Smooth muscle cell (in vitro differentiated cells): ENCODE measurements around the gene DGUOK. TPM values are rescaled to one million over a fixed set of nuclear protein-coding genes. Genes with fewer than 3 reads are reported as not detected.
"Not testable (repeated sequence)": the region's sequence is repeated elsewhere in the genome, so short reads cannot be mapped to it uniquely, and the experiment has no call there.

Source experiments
- DNase-seq: peaks from one replicate; lab custom pipeline; 2025; ENCODE audit not compliant: unreplicated experiment; lab: John Stamatoyannopoulos, UW
- H2AFZ ChIP-seq: fragments of 200-600 bp; sonication (generic); 2 replicates; pipeline ENCODE4 v1.6.0; 2016; ENCODE audit warnings: antibody characterized with exemption, low read depth, mild to moderate bottlenecking
- H3F3A ChIP-seq: fragments of 200-600 bp; sonication (generic); 2 replicates; pipeline ENCODE4 v1.6.0; 2017; ENCODE audit warnings: antibody characterized with exemption, low read depth
- H3K27ac ChIP-seq: fragments of 200-600 bp; sonication (generic); 2 replicates; pipeline ENCODE4 v1.5.1; 2016; ENCODE audit warnings: low read depth, mild to moderate bottlenecking
- H3K27me3 ChIP-seq: fragments of 200-600 bp; sonication (generic); 2 replicates; pipeline ENCODE4 v1.6.1; 2016; ENCODE audit warnings: low read depth, mild to moderate bottlenecking
- H3K36me3 ChIP-seq: fragments of 200-600 bp; sonication (generic); 2 replicates; pipeline ENCODE4 v1.5.1; 2016; ENCODE audit warnings: low read depth
- H3K4me1 ChIP-seq: fragments of 200-600 bp; sonication (generic); 2 replicates; pipeline ENCODE4 v1.5.1; 2016; ENCODE audit warnings: low read depth
- H3K4me2 ChIP-seq: fragments of 200-600 bp; sonication (generic); 2 replicates; pipeline ENCODE4 v1.6.0; 2016; ENCODE audit warnings: mild to moderate bottlenecking
- H3K4me3 ChIP-seq: fragments of 200-600 bp; sonication (generic); 2 replicates; pipeline ENCODE4 v1.5.1; 2016; ENCODE audit warnings: mild to moderate bottlenecking
- H3K79me2 ChIP-seq: fragments of 200-600 bp; sonication (generic); 2 replicates; pipeline ENCODE4 v1.6.0; 2016; ENCODE audit warnings: low read depth, mild to moderate bottlenecking
- H3K9ac ChIP-seq: fragments of 200-600 bp; sonication (generic); 2 replicates; pipeline ENCODE4 v1.6.0; 2016; ENCODE audit warnings: low read depth
- H3K9me3 ChIP-seq: fragments of 200-600 bp; sonication (generic); replicated peaks from 2 replicates; pipeline ENCODE4 v1.5.1; 2016; ENCODE audit warnings: low read depth
- H4K20me1 ChIP-seq: fragments of 200-600 bp; sonication (generic); 2 replicates; pipeline ENCODE4 v1.6.0; 2016; ENCODE audit warnings: low read depth
- WGBS: methylation state at CpG from one replicate; pipeline ENCODE4 v1.1.7; 2016; ENCODE audit warnings: low lambda C conversion rate; 5-methylcytosine and 5-hydroxymethylcytosine counted together
- polyA plus RNA-seq: library from polyadenylated mRNA; unstranded; fragments of >200 nt; fragmentation: Nextera tagmentation; extraction: Ambion mirVana; gene quantifications from 2 replicates; pipeline ENCODE4 v1.2.1, GENCODE V29; 2016
- total RNA-seq: library from RNA; depleted of rRNA; stranded (reverse); fragments of >200 nt; gene quantifications from 2 replicates; pipeline ENCODE4 v1.2.3, GENCODE V29; 2014
- TF ChIP-seq, protein P1 (sequence below): fragments of 200-600 bp; sonication (generic); IDR thresholded peaks from 2 replicates; pipeline ENCODE4 v1.5.1; 2017; ENCODE audit warnings: borderline replicate concordance, mild to moderate bottlenecking, antibody characterized with exemption; ENCODE audit not compliant: insufficient read depth, poor library complexity, severe bottlenecking

Gene DGUOK
- total and polyA plus RNA-seq, 2 experiments from 2014 or later, result 112 to 154 TPM

DNA sequence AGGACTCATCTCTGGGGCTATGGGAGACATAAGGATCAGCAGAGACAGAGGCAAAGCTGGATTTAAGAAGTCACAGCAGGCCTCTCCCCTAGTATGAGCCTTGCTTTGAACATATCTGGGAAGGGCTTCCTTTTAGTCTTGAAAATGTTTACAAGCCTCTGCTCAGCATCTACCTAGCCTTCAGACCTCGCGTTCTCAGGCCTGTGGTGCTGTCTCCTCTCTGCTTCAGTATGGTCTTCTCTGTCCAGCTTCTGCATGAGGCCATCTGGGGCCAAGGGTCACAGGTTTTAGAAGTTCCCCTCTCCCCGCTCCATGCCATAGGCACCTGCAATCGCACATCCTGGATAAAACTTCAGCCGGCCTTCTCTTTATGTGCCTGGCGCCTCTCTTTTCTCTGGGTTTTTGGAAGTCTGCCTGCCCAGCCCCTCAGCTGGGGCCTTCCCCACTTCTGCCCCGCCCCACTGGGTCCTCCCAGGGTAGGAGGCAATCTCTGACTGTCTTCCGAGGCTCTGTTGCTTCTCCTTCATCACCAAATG lies 26.8 kb upstream of the DGUOK start:
- WGBS, result 89% methylated on average over 8 of the region's 8 CpGs
- TF ChIP-seq, protein P1, sequence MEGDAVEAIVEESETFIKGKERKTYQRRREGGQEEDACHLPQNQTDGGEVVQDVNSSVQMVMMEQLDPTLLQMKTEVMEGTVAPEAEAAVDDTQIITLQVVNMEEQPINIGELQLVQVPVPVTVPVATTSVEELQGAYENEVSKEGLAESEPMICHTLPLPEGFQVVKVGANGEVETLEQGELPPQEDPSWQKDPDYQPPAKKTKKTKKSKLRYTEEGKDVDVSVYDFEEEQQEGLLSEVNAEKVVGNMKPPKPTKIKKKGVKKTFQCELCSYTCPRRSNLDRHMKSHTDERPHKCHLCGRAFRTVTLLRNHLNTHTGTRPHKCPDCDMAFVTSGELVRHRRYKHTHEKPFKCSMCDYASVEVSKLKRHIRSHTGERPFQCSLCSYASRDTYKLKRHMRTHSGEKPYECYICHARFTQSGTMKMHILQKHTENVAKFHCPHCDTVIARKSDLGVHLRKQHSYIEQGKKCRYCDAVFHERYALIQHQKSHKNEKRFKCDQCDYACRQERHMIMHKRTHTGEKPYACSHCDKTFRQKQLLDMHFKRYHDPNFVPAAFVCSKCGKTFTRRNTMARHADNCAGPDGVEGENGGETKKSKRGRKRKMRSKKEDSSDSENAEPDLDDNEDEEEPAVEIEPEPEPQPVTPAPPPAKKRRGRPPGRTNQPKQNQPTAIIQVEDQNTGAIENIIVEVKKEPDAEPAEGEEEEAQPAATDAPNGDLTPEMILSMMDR, result no peak
- Histone ChIP-seq H3K27ac (no peak overlapping the region), H3K4me3 (no peak overlapping the region), H4K20me1 (peaks cover 10% of the 10 kb centered on the region), H3K9ac (no peak overlapping the region), H3K4me1 (peaks cover 6% of the 10 kb centered on the region), H2AFZ (no peak overlapping the region), H3K27me3 (no peaks in the 10 kb centered on the region), H3K4me2 (no peak overlapping the region), H3F3A (no peaks in the 10 kb centered on the region), H3K9me3 (no peaks in the 10 kb centered on the region), H3K36me3 (no peaks in the 10 kb centered on the region), H3K79me2 (peaks cover 9% of the 10 kb centered on the region)
- DNase-seq, result no peak

DNA sequence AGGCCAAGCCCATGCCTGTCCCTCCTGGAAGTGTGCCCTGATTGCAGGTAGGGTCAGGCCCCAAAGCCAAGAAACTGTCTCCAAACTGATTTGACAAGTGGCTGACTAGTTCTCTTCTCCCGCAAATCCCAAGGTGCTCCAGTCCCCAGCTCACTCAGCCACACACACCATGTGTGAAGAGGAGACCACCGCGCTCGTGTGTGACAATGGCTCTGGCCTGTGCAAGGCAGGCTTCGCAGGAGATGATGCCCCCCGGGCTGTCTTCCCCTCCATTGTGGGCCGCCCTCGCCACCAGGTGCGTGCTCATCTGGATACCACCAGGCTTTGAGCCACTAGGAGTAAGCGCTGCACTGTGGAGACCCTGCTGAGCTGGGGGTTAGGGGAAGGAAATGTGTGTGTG lies 25.5 kb upstream of the DGUOK start:
- Histone ChIP-seq H2AFZ (no peak overlapping the region), H3K79me2 (peaks cover 9% of the 10 kb centered on the region), H3F3A (no peaks in the 10 kb centered on the region), H3K27ac (no peak overlapping the region), H4K20me1 (peaks cover 10% of the 10 kb centered on the region), H3K9ac (no peak overlapping the region), H3K4me1 (peaks cover 6% of the 10 kb centered on the region), H3K27me3 (no peaks in the 10 kb centered on the region), H3K9me3 (no peaks in the 10 kb centered on the region), H3K4me2 (no peak overlapping the region), H3K36me3 (no peaks in the 10 kb centered on the region), H3K4me3 (no peak overlapping the region)
- TF ChIP-seq, protein P1, result no peak
- DNase-seq, result no peak
- 96% methylated on average over 10 of the region's 10 CpGs for WGBS

DNA sequence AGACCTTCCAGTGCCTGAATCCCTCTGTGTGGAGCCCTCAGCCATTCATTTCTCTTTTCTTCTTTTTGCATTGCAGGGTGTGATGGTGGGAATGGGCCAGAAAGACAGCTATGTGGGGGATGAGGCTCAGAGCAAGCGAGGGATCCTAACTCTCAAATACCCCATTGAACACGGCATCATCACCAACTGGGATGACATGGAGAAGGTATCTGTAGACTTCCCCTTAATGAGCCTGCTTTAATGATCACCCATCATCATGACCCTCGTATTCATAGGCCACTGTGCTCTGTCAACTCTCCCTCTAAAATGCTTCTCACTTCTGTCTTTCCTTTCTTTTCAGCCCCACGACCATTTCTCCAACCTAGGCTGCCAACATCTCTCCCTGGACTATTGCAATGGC lies 24.4 kb upstream of the DGUOK start:
- H4K20me1 ChIP-seq, result peaks cover 16% of the 10 kb centered on the region
- H3K9me3 ChIP-seq, result no peaks in the 10 kb centered on the region
- no peaks in the 10 kb centered on the region for H3K27me3 ChIP-seq
- no peaks in the 10 kb centered on the region for H3K4me1 ChIP-seq
- no peak overlapping the region for H2AFZ ChIP-seq
- TF ChIP-seq, protein P1, result no peak
- H3K79me2 ChIP-seq, result peaks cover 4% of the 10 kb centered on the region
- H3F3A ChIP-seq, result no peaks in the 10 kb centered on the region
- no peak overlapping the region for H3K27ac ChIP-seq
- H3K4me3 ChIP-seq, result no peak overlapping the region
- WGBS, result 86% methylated on average over 4 of the region's 4 CpGs
- H3K36me3 ChIP-seq, result no peaks in the 10 kb centered on the region
- DNase-seq, result no peak
- no peak overlapping the region for H3K9ac ChIP-seq
- H3K4me2 ChIP-seq, result no peak overlapping the region

DNA sequence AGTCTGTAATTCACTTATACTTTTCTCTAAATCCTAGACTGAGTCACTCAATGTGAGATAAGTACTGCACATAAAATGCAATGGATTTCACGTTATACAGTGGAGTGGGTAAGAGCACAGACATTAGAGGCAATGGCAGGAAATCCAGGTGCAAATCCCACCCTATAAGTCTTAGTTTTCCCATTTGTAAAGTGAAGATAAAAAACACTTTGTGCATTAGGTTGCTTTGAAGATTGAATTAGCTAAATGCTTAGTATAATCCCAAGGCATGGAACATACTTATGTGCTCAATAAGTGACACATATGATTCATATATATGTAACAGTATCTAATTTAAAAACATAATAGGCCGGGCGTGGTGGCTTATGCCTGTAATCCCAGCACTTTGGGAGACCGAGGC lies 23.4 kb upstream of the DGUOK start:
- TF ChIP-seq, protein P1, result no peak
- Histone ChIP-seq H3K4me2 (no peak overlapping the region), H3F3A (no peaks in the 10 kb centered on the region), H3K9ac (no peak overlapping the region), H3K36me3 (no peaks in the 10 kb centered on the region), H3K4me3 (no peak overlapping the region), H3K27me3 (no peaks in the 10 kb centered on the region), H3K9me3 (no peaks in the 10 kb centered on the region), H2AFZ (no peak overlapping the region), H3K79me2 (no peaks in the 10 kb centered on the region), H3K27ac (no peak overlapping the region), H3K4me1 (no peaks in the 10 kb centered on the region), H4K20me1 (peaks cover 16% of the 10 kb centered on the region)
- 36% methylated on average over 4 of the region's 4 CpGs for WGBS
- DNase-seq, result no peak

DNA sequence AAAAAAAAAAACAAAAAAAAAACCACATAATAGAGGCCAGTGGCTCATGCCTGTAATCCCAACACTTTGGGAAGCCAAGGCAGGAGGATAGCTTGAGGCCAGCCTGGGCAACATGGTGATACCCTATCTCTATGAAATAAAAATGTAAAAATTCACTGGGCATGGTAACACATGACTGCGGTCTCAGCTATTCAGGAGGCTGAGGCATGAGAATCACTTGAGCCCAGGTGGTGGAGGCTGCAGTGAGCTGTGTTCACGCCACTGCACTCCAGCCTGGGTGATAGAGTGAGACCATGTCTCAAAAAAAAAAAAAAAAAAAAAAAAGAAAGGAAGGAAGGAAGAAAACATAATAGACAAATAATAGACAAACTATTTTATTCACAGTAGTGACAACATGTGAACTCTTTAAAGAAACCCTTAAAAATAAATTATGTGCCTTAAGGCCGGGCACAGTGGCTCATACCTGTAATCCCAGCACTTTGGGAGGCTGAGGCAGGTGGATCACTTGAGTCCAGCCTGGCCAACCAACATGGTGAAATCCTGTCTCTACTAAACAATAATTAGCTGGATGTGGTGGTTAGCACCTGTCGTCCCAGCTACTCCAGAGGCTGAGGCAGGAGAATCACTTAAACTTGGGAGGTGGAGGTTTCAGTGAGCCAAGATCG lies 22.6 kb upstream of the DGUOK start:
- H3K27me3 ChIP-seq, H3K4me3 ChIP-seq, H2AFZ ChIP-seq, H3K27ac ChIP-seq, H3K36me3 ChIP-seq, H3K4me2 ChIP-seq, H3K4me1 ChIP-seq, H3K79me2 ChIP-seq, H3K9ac ChIP-seq, H3F3A ChIP-seq, H3K9me3 ChIP-seq, DNase-seq: not testable (repeated sequence)
- 94% methylated on average over 5 of the region's 5 CpGs for WGBS
- H4K20me1 ChIP-seq, result peaks cover 16% of the 10 kb centered on the region
